ENCODE data around the gene HBP1.

DNA sequence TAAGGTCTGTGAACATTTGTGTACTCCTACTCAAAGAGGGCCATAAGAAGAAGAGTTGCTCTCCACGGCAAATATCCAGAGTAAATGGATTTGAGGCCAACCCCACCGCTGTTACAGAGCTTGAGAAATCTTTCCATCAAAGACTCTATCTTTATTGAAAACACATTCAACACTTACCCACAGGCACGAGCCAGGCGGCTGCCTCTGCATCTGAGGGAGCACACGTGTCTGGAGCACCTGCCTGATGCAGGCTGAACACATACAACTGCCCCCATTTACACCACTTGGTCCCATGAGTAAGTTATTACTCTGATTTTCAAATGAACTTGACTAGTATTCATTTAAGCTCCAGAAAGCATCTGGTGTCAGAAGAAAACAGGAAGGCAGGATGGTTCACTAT is 38.7 kb downstream of the HBP1 start:
- TF ChIP-seq YY1 (IDR thresholded peaks at IDR 0.05; ENCODE audit: insufficient read depth, insufficient read length): no peak
- no peak for TF ChIP-seq ZNF274 (IDR thresholded peaks at IDR 0.05; ENCODE audit: low read depth, low read length)
- TF ChIP-seq SUZ12 (IDR thresholded peaks at IDR 0.05; ENCODE audit: extremely low read depth, insufficient read depth, insufficient read length): no peak

Measured in NT2/D1 (cell line).